ENCODE measurements around the gene DHFR2.

GRCh38 chr3:94026623-94027022, 36.1 kb downstream of the DHFR2 start:
- TF ChIP-seq POLR2A (IDR thresholded peaks at IDR 0.05; ENCODE audit: low read length) (no peak), GATA1 (IDR thresholded peaks at IDR 0.05; ENCODE audit: low read depth, low read length) (no peak)

Measured in erythroblast (primary cell).